Activated naive CD4-positive, alpha-beta T cell treated with anti-CD3 and anti-CD28 coated beads, Interleukin-2, amount 50 U/mL, for 72 hours (primary cell): ENCODE data around the gene ZNF804B. TPM values are rescaled to one million over a fixed set of nuclear protein-coding genes. Genes with fewer than 3 reads are reported as not detected.
A peak's percentile ranks its signal among the peaks of the same experiment; 100 is the strongest.
"Not testable (repeated sequence)": the region's sequence is repeated elsewhere in the genome, so short reads cannot be mapped to it uniquely, and the experiment has no call there.

Experiments used
- ATAC-seq, 2 donors: fragments of 150-1000 bp; cut with Tn5 transposase; 2 replicates each; pipeline ENCODE4 v1.10.0; 2021; ENCODE audit warnings: mild to moderate bottlenecking in 2 of 2, moderate library complexity in 2 of 2
- DNase-seq, 2 donors: peaks; one replicate each; pipeline ENCODE4 v3.0.0; 2021 to 2022; ENCODE audit warnings: low spot score in 2 of 2
- H3K27ac Mint-ChIP-seq, 2 donors: one replicate each; pipeline ENCODE4 v1.8.0; 2022; ENCODE audit warnings: mild to moderate bottlenecking in 2 of 2, mixed read lengths in 2 of 2
- H3K36me3 Mint-ChIP-seq, 2 donors: one replicate each; pipeline ENCODE4 v1.8.0; 2022; ENCODE audit warnings: mixed read lengths in 2 of 2
- H3K9me3 Mint-ChIP-seq, 2 donors: one replicate each; pipeline ENCODE4 v1.8.0; 2022; ENCODE audit warnings: mixed read lengths in 2 of 2
- total RNA-seq, 2 donors: library from RNA; stranded (reverse); gene quantifications; one replicate each; pipeline ENCODE4 v1.2.3, GENCODE V29; 2022

The ZNF804B gene
- total RNA-seq, 2 donors from 2014 or later: not detected

- no peak for DNase-seq
- peaks cover 0 to 6% of the 10 kb centered on the region in 2 donors for H3K9me3 Mint-ChIP-seq
- no peak for ATAC-seq
Measured at GRCh38 chr7:89103564-89103963, 344.1 kb downstream of the ZNF804B start.

GRCh38 chr7:89104748-89105685, 345.5 kb downstream of the ZNF804B start:
- Mint-ChIP-seq H3K36me3 (no peaks in the 10 kb centered on the region), H3K9me3 (peaks cover 0 to 6% of the 10 kb centered on the region in 2 donors), H3K27ac (no peak overlapping the region)
- DNase-seq (no peak), ATAC-seq (no peak)

More at GRCh38 chr7:89103564-89103963, 344.1 kb downstream of the ZNF804B start:
- Mint-ChIP-seq H3K36me3 (no peaks in the 10 kb centered on the region), H3K27ac (no peak overlapping the region)

GRCh38 chr7:89123871-89124270, 364.4 kb downstream of the ZNF804B start:
- DNase-seq (no peak), ATAC-seq (no peak)
- H3K27ac Mint-ChIP-seq: no peak overlapping the region
- H3K9me3 Mint-ChIP-seq: peaks cover 0 to 5% of the 10 kb centered on the region in 2 donors
- no peaks in the 10 kb centered on the region for H3K36me3 Mint-ChIP-seq

- ATAC-seq (no peak), DNase-seq (no peak)
- H3K36me3 Mint-ChIP-seq: no peaks in the 10 kb centered on the region
- no peak overlapping the region for H3K27ac Mint-ChIP-seq
- H3K9me3 Mint-ChIP-seq: no peaks in the 10 kb centered on the region
Measured at GRCh38 chr7:89129600-89130375, 370.3 kb downstream of the ZNF804B start.

GRCh38 chr7:89133357-89133756, 373.9 kb downstream of the ZNF804B start:
- no peak for ATAC-seq
- no peaks in the 10 kb centered on the region for H3K36me3 Mint-ChIP-seq
- no peak for DNase-seq
- no peaks in the 10 kb centered on the region for H3K9me3 Mint-ChIP-seq
- no peak overlapping the region for H3K27ac Mint-ChIP-seq

GRCh38 chr7:89133819-89134218, 374.3 kb downstream of the ZNF804B start:
- peaks cover 0 to 3% of the 10 kb centered on the region in 2 donors for H3K9me3 Mint-ChIP-seq
- no peak for ATAC-seq
- H3K27ac Mint-ChIP-seq: no peak overlapping the region
- no peak for DNase-seq
- no peaks in the 10 kb centered on the region for H3K36me3 Mint-ChIP-seq

- ATAC-seq: no peak
- no peak overlapping the region for H3K27ac Mint-ChIP-seq
- H3K9me3 Mint-ChIP-seq: no peaks in the 10 kb centered on the region
Measured at GRCh38 chr7:89145801-89146200, 386.3 kb downstream of the ZNF804B start.

GRCh38 chr7:89160107-89160506, 400.6 kb downstream of the ZNF804B start:
- Mint-ChIP-seq H3K27ac (no peak overlapping the region), H3K36me3 (no peaks in the 10 kb centered on the region), H3K9me3 (no peaks in the 10 kb centered on the region)
- DNase-seq (no peak), ATAC-seq (no peak)

More at GRCh38 chr7:89145801-89146200, 386.3 kb downstream of the ZNF804B start:
- no peaks in the 10 kb centered on the region for H3K36me3 Mint-ChIP-seq
- no peak for DNase-seq

- Mint-ChIP-seq H3K9me3 (no peaks in the 10 kb centered on the region), H3K36me3 (no peaks in the 10 kb centered on the region), H3K27ac (no peak overlapping the region)
Measured at GRCh38 chr7:89165421-89165820, 405.9 kb downstream of the ZNF804B start.

GRCh38 chr7:89170628-89171027, 411.1 kb downstream of the ZNF804B start:
- DNase-seq (no peak), ATAC-seq (no peak)
- no peak overlapping the region for H3K27ac Mint-ChIP-seq
- no peaks in the 10 kb centered on the region for H3K36me3 Mint-ChIP-seq
- peaks cover 0 to 4% of the 10 kb centered on the region in 2 donors for H3K9me3 Mint-ChIP-seq

More at GRCh38 chr7:89165421-89165820, 405.9 kb downstream of the ZNF804B start:
- ATAC-seq (no peak), DNase-seq (no peak)

GRCh38 chr7:89182116-89182515, 422.6 kb downstream of the ZNF804B start:
- H3K36me3 Mint-ChIP-seq: peaks cover 0 to 14% of the 10 kb centered on the region in 2 donors
- DNase-seq (no peak), ATAC-seq (no peak)
- no peak overlapping the region for H3K27ac Mint-ChIP-seq
- H3K9me3 Mint-ChIP-seq: peaks cover 0 to 15% of the 10 kb centered on the region in 2 donors

GRCh38 chr7:89183712-89184111, 424.2 kb downstream of the ZNF804B start:
- peaks cover 0 to 10% of the 10 kb centered on the region in 2 donors for H3K9me3 Mint-ChIP-seq
- H3K27ac Mint-ChIP-seq: no peak overlapping the region
- ATAC-seq (no peak), DNase-seq (no peak)
- peaks cover 0 to 14% of the 10 kb centered on the region in 2 donors for H3K36me3 Mint-ChIP-seq

GRCh38 chr7:89200758-89201157, 441.3 kb downstream of the ZNF804B start:
- no peak for DNase-seq

GRCh38 chr7:89223900-89224395, 464.4 kb downstream of the ZNF804B start:
- Mint-ChIP-seq H3K9me3 (peaks cover 0 to 6% of the 10 kb centered on the region in 2 donors), H3K27ac (no peak overlapping the region), H3K36me3 (no peaks in the 10 kb centered on the region)
- ATAC-seq (no peak), DNase-seq (no peak)

More at GRCh38 chr7:89200758-89201157, 441.3 kb downstream of the ZNF804B start:
- Mint-ChIP-seq H3K9me3 (peaks cover 5 to 12% of the 10 kb centered on the region in 2 donors), H3K27ac (no peak overlapping the region), H3K36me3 (no peaks in the 10 kb centered on the region)
- no peak for ATAC-seq

- H3K27ac Mint-ChIP-seq, H3K9me3 Mint-ChIP-seq, H3K36me3 Mint-ChIP-seq, ATAC-seq, DNase-seq: not testable (repeated sequence)
Measured at GRCh38 chr7:89228688-89229171, 469.2 kb downstream of the ZNF804B start.

GRCh38 chr7:89238156-89238555, 478.7 kb downstream of the ZNF804B start:
- DNase-seq: no peak
- no peaks in the 10 kb centered on the region for H3K9me3 Mint-ChIP-seq
- ATAC-seq: peak in 1 of 2 donors; percentile 81
- no peak overlapping the region for H3K27ac Mint-ChIP-seq
- H3K36me3 Mint-ChIP-seq: no peaks in the 10 kb centered on the region

GRCh38 chr7:89246196-89246595, 486.7 kb downstream of the ZNF804B start:
- Mint-ChIP-seq H3K36me3 (peaks cover 0 to 4% of the 10 kb centered on the region in 2 donors), H3K27ac (no peak overlapping the region), H3K9me3 (peaks cover 10 to 11% of the 10 kb centered on the region in 2 donors)
- DNase-seq: no peak
- ATAC-seq: no peak
